22Rv1 (cell line): ENCODE measurements around the gene SNAP23.

Experiments used
- CTCF ChIP-seq: fragments of 450-650 bp; IDR thresholded peaks from 2 replicates; pipeline ENCODE4 v1.5.1; 2017; ENCODE audit warnings: mild to moderate bottlenecking
- ZFX ChIP-seq: fragments of 450-650 bp; IDR thresholded peaks from 2 replicates; pipeline ENCODE4 v1.6.1; 2017; ENCODE audit warnings: antibody characterized with exemption, borderline replicate concordance

- TF ChIP-seq CTCF (no peak), ZFX (no peak)
Measured at GRCh38 chr15:42465520-42466259, 29.7 kb upstream of the SNAP23 start.
